IMR-90 (cell line): ENCODE data around the gene ASXL1.

Experiments used
- BHLHE40 ChIP-seq: fragments of 150-350 bp; IDR thresholded peaks from 2 replicates; pipeline ENCODE4 v1.6.1; 2016; ENCODE audit warnings: mild to moderate bottlenecking, low read depth, low read length
- CEBPB ChIP-seq: IDR thresholded peaks from 2 replicates; pipeline ENCODE4 v1.6.1; 2012; ENCODE audit warnings: low read depth, low read length, improper control_type of control experiment
- FOS ChIP-seq: fragments of 150-350 bp; IDR thresholded peaks from 2 replicates; pipeline ENCODE4 v1.6.1; 2016; ENCODE audit warnings: low read depth, low read length
- MXI1 ChIP-seq: IDR thresholded peaks from 2 replicates; pipeline ENCODE4 v1.6.1; 2012; ENCODE audit warnings: low read depth, mild to moderate bottlenecking, low read length, moderate library complexity, borderline replicate concordance
- POLR2A ChIP-seq: IDR thresholded peaks from 2 replicates; pipeline ENCODE4 v1.6.1; 2012; ENCODE audit warnings: mild to moderate bottlenecking, low read depth, low read length
- RAD21 ChIP-seq: IDR thresholded peaks from 2 replicates; pipeline ENCODE4 v1.6.1; 2012; ENCODE audit warnings: low read length, improper control_type of control experiment
- RCOR1 ChIP-seq: IDR thresholded peaks from 2 replicates; pipeline ENCODE4 v1.6.1; 2012; ENCODE audit warnings: mild to moderate bottlenecking, low read length, improper control_type of control experiment; ENCODE audit not compliant: insufficient replicate concordance
- RFX5 ChIP-seq: IDR thresholded peaks from 2 replicates; pipeline ENCODE4 v1.8.0; 2012; ENCODE audit warnings: low read depth, mild to moderate bottlenecking, low read length, moderate library complexity
- SMC3 ChIP-seq: fragments of 150-350 bp; IDR thresholded peaks from 2 replicates; pipeline ENCODE4 v1.6.1; 2016; ENCODE audit warnings: low read depth, mild to moderate bottlenecking, antibody characterized with exemption, low read length, moderate library complexity
- TF ChIP-seq, protein P1 (sequence below): conservative IDR thresholded peaks from 2 replicates; pipeline ENCODE4 v1.5.1; 2012; ENCODE audit warnings: mild to moderate bottlenecking, low read depth, low read length, improper control_type of control experiment
- TF ChIP-seq, protein P2 (sequence below): fragments of 150-350 bp; IDR thresholded peaks from 2 replicates; pipeline ENCODE4 v1.6.1; 2017; ENCODE audit warnings: mild to moderate bottlenecking, antibody characterized with exemption, low read length, low read depth

DNA sequence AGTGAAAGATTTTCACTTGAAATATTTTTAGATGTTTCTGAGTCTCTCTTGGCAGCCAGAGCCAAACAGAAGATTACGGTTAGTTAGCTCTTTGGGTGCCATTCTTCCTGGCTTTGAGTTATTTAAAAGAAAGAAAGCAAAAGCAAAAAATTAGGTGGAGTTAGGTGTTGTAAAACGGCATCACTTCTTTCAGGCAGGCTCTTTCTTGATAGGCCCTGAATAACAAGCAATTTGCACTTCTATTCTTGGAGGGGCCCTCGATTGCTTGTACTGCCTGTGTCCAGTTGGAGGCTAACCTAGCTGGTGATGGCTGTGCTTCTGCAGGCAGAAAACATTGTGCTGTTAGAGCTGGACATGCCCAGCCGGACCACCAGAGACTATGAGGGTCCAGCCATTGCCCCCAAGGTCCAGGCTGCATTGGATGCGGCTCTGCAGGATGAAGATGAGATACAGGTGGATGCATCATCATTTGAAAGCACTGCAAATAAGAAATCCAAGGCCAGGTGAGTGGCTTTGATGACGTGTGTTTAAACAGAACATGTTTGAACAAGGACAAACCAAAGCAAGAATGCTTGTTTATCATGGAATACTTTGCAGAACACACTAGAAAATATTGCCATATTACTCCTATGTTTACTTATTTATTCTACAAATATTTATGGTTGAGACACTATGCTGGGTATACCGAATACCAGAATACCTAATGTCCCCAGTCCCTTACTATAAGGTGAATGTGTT is 28.1 kb upstream of the ASXL1 start:
- TF ChIP-seq, protein P1, sequence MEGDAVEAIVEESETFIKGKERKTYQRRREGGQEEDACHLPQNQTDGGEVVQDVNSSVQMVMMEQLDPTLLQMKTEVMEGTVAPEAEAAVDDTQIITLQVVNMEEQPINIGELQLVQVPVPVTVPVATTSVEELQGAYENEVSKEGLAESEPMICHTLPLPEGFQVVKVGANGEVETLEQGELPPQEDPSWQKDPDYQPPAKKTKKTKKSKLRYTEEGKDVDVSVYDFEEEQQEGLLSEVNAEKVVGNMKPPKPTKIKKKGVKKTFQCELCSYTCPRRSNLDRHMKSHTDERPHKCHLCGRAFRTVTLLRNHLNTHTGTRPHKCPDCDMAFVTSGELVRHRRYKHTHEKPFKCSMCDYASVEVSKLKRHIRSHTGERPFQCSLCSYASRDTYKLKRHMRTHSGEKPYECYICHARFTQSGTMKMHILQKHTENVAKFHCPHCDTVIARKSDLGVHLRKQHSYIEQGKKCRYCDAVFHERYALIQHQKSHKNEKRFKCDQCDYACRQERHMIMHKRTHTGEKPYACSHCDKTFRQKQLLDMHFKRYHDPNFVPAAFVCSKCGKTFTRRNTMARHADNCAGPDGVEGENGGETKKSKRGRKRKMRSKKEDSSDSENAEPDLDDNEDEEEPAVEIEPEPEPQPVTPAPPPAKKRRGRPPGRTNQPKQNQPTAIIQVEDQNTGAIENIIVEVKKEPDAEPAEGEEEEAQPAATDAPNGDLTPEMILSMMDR = no peak
- TF ChIP-seq POLR2A (no peak), FOS (no peak), CEBPB (no peak), BHLHE40 (no peak), SMC3 (no peak), RFX5 (no peak), RCOR1 (no peak), MXI1 (no peak), RAD21 (no peak)
- TF ChIP-seq, protein P2, sequence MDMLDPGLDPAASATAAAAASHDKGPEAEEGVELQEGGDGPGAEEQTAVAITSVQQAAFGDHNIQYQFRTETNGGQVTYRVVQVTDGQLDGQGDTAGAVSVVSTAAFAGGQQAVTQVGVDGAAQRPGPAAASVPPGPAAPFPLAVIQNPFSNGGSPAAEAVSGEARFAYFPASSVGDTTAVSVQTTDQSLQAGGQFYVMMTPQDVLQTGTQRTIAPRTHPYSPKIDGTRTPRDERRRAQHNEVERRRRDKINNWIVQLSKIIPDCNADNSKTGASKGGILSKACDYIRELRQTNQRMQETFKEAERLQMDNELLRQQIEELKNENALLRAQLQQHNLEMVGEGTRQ = no peak
